Fibroblast of lung (primary cell): Measurements from ENCODE around the gene ZBTB7C. TPM values are rescaled to one million over a fixed set of nuclear protein-coding genes. Genes with fewer than 3 reads are reported as not detected.

Source experiments
- DNase-seq, 2 donors: peaks; one replicate each; pipeline versions ENCODE4 v3.0.0 to v3.0.0-alpha.2; 2010; ENCODE audit warnings: low read depth in 2 of 2
- H2AFZ ChIP-seq: 2 replicates; pipeline ENCODE4 v1.5.1; 2012; ENCODE audit warnings: low read length, control low read depth, inconsistent platforms
- H3K27ac ChIP-seq: 2 replicates; pipeline ENCODE4 v1.5.1; 2011; ENCODE audit warnings: low read length, control low read depth; ENCODE audit not compliant: insufficient read depth
- H3K27me3 ChIP-seq: 2 replicates; pipeline ENCODE4 v1.5.1; 2011; ENCODE audit warnings: mild to moderate bottlenecking, low read length; ENCODE audit not compliant: control insufficient read depth, insufficient read depth
- H3K36me3 ChIP-seq: 2 replicates; pipeline ENCODE4 v1.5.1; 2011; ENCODE audit warnings: low read length; ENCODE audit not compliant: control insufficient read depth, insufficient read depth
- H3K4me1 ChIP-seq: 2 replicates; pipeline ENCODE4 v1.5.1; 2011; ENCODE audit warnings: low read length; ENCODE audit not compliant: control insufficient read depth, insufficient read depth; ENCODE audit errors: extremely low read depth
- H3K4me2 ChIP-seq: 2 replicates; pipeline ENCODE4 v1.5.1; 2011; ENCODE audit warnings: low read length, control low read depth; ENCODE audit not compliant: insufficient read depth; ENCODE audit errors: extremely low read depth
- H3K4me3 ChIP-seq, 4 experiments: fragments of 200-600 bp in 1 of 4; sonication (generic) in 1 of 4; replicated peaks in 1 of 4; 2 replicates each; pipeline ENCODE4 v1.5.1; 2011 to 2016; ENCODE audit warnings: low read length in 4 of 4, low read depth in 3 of 4, mild to moderate bottlenecking in 3 of 4, control low read depth in 2 of 4, inconsistent platforms in 1 of 4, mixed read lengths in 1 of 4; ENCODE audit not compliant: insufficient read depth in 1 of 4; ENCODE audit errors: control extremely low read depth in 1 of 4
- H3K79me2 ChIP-seq: 2 replicates; pipeline ENCODE4 v1.5.1; 2012; ENCODE audit warnings: mild to moderate bottlenecking, low read length, inconsistent platforms; ENCODE audit not compliant: control insufficient read depth, insufficient read depth
- H3K9ac ChIP-seq: 2 replicates; pipeline ENCODE4 v1.5.1; 2011; ENCODE audit warnings: mild to moderate bottlenecking, low read length, control low read depth; ENCODE audit not compliant: insufficient read depth
- H3K9me3 ChIP-seq: 2 replicates; pipeline ENCODE4 v1.5.1; 2012; ENCODE audit warnings: low read depth, low read length; ENCODE audit not compliant: control insufficient read depth, insufficient read depth
- H4K20me1 ChIP-seq: 2 replicates; pipeline ENCODE4 v1.5.1; 2011; ENCODE audit warnings: low read length; ENCODE audit not compliant: control insufficient read depth, insufficient read depth; ENCODE audit errors: extremely low read depth
- EZH2 ChIP-seq: IDR thresholded peaks from 2 replicates; pipeline ENCODE4 v1.5.1; 2012; ENCODE audit warnings: low read length, control low read depth, mild to moderate bottlenecking; ENCODE audit errors: missing control alignments
- polyA plus RNA-seq, 2 donors: library from polyadenylated mRNA; depleted of rRNA in 1 of 2; stranded (reverse) in 1 of 2; unstranded in 1 of 2; fragments of >200 nt; gene quantifications; 2 replicates each; pipeline ENCODE4 v1.2.1, GENCODE V29; 2011 to 2012; ENCODE audit warnings: missing spikeins in 1 of 2
- total RNA-seq: library from RNA; depleted of rRNA; stranded (reverse); fragments of >200 nt; gene quantifications from 2 replicates; pipeline ENCODE4 v1.2.1, GENCODE V29; 2014
- TF ChIP-seq, protein P1 (sequence below), 2 donors: IDR thresholded peaks in 1 of 2; conservative IDR thresholded peaks in 1 of 2; 1 replicate in 1 of 2; 2 replicates in 1 of 2; pipeline ENCODE4 v1.5.1; 2011 to 2012; ENCODE audit warnings: low read length in 2 of 2, control low read depth in 1 of 2, inconsistent platforms in 1 of 2, low read depth in 1 of 2, mild to moderate bottlenecking in 1 of 2

The ZBTB7C gene
- total and polyA plus RNA-seq, 2 donors (not counting 1 experiment from before 2014, with no cell fraction given) = 0.19 to 0.33 TPM

DNA sequence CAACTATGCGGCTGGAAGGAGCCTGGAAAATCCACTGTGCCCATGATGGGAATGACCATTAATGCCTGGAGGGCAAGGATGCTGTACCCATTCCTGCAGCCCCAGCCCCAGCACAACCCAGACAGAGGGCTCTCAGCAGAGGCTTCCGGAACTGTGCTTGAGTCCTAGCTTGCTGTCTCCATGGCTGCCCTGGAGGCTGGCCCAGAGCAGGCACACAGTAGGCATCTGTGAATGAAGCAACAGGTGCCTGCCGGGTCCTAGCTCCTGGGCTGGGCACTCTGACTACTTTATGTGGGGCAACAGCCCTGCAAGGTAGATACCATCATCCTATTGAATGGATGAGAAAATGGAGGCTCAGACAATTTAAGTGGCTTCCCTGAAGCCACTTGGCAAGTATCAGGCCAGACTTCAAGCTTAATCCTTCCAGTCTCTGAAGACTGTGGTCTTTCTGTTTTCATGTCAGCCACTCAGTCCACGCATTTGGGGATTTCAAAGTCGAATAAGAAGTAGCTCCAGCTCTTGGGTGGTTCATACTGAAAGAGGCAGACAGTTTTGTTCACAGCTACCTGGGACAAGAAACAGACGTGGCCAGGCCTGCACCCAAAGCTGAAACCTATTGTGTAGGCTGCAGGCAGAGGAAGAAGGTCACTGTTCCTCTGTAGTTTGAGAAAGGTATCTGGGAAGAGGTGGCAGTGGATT, 237.5 kb downstream of the ZBTB7C start:
- no peak overlapping the region for H3K27ac ChIP-seq
- H3K36me3 ChIP-seq = no peaks in the 10 kb centered on the region
- TF ChIP-seq, protein P1, sequence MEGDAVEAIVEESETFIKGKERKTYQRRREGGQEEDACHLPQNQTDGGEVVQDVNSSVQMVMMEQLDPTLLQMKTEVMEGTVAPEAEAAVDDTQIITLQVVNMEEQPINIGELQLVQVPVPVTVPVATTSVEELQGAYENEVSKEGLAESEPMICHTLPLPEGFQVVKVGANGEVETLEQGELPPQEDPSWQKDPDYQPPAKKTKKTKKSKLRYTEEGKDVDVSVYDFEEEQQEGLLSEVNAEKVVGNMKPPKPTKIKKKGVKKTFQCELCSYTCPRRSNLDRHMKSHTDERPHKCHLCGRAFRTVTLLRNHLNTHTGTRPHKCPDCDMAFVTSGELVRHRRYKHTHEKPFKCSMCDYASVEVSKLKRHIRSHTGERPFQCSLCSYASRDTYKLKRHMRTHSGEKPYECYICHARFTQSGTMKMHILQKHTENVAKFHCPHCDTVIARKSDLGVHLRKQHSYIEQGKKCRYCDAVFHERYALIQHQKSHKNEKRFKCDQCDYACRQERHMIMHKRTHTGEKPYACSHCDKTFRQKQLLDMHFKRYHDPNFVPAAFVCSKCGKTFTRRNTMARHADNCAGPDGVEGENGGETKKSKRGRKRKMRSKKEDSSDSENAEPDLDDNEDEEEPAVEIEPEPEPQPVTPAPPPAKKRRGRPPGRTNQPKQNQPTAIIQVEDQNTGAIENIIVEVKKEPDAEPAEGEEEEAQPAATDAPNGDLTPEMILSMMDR (conservative IDR thresholded peaks at IDR 0.05 in 1 of 2, IDR thresholded peaks at IDR 0.05 in 1 of 2; ENCODE audit: low read depth in 1 of 2, low read length in 2 of 2) = no peak
- TF ChIP-seq EZH2 = no peak
- H3K9ac ChIP-seq = no peak overlapping the region
- H3K27me3 ChIP-seq = no peaks in the 10 kb centered on the region
- no peaks in the 10 kb centered on the region for H3K4me1 ChIP-seq
- H3K9me3 ChIP-seq = no peaks in the 10 kb centered on the region
- H2AFZ ChIP-seq = no peak overlapping the region
- H4K20me1 ChIP-seq = no peaks in the 10 kb centered on the region
- no peaks in the 10 kb centered on the region for H3K79me2 ChIP-seq
- DNase-seq = no peak
- H3K4me2 ChIP-seq = no peak overlapping the region
- no peak overlapping the region for H3K4me3 ChIP-seq

DNA sequence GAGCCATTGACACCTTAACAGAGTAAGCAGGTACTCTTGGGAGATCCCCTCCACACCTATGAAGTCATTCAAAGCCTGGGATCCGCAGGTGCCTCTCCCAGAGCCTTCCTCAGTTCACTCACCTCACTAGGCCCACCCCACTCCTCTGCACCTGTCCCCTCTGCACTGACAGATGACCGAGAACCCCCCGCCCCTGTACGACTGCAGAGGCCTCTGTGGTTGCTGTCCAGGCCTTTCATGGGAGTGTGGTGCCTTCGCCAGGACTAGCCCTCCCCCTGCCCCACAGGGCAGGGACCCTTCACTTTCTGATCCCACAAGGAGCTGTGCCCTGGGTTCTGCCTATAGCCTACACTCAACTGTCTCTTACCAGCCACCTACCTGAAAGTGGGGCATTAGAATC, 238.5 kb downstream of the ZBTB7C start:
- H3K36me3 ChIP-seq = no peaks in the 10 kb centered on the region
- no peaks in the 10 kb centered on the region for H3K4me1 ChIP-seq
- H3K27me3 ChIP-seq = no peaks in the 10 kb centered on the region
- DNase-seq = no peak
- H3K4me3 ChIP-seq = no peak overlapping the region
- no peaks in the 10 kb centered on the region for H3K79me2 ChIP-seq
- H3K9me3 ChIP-seq = no peaks in the 10 kb centered on the region
- no peak for TF ChIP-seq EZH2
- TF ChIP-seq, protein P1 (conservative IDR thresholded peaks at IDR 0.05 in 1 of 2, IDR thresholded peaks at IDR 0.05 in 1 of 2; ENCODE audit: low read depth in 1 of 2, low read length in 2 of 2) = no peak
- H4K20me1 ChIP-seq = no peaks in the 10 kb centered on the region
- H3K4me2 ChIP-seq = no peak overlapping the region
- H2AFZ ChIP-seq = no peak overlapping the region
- H3K9ac ChIP-seq = no peak overlapping the region
- H3K27ac ChIP-seq = no peak overlapping the region

DNA sequence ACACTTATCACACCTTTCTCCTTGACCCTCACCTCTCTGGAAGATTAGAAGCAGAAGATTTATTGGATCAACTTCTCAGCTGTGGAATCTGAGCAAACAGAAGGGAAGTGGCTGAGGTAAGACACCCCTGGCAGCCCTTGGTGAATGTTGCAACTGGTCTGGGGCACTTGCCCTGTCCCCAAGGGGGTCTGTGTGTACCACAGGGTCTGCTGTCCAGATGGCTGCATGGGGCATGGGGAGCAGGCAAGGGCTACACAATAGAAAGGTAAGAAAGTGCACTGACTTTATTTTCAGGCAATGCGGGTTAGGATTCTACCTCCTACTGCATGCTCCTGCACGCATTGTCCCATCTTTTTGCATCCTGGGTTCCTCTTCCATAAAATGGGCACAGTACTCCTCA, 240.3 kb downstream of the ZBTB7C start:
- Histone ChIP-seq H4K20me1 (no peaks in the 10 kb centered on the region), H3K4me3 (no peak overlapping the region), H3K27ac (no peak overlapping the region), H3K27me3 (no peaks in the 10 kb centered on the region), H3K4me1 (no peaks in the 10 kb centered on the region), H3K9me3 (no peaks in the 10 kb centered on the region), H3K4me2 (no peak overlapping the region), H2AFZ (no peak overlapping the region), H3K79me2 (no peaks in the 10 kb centered on the region), H3K9ac (no peak overlapping the region), H3K36me3 (no peaks in the 10 kb centered on the region)
- TF ChIP-seq, protein P1 (conservative IDR thresholded peaks at IDR 0.05 in 1 of 2, IDR thresholded peaks at IDR 0.05 in 1 of 2; ENCODE audit: low read depth in 1 of 2, low read length in 2 of 2) = no peak
- no peak for TF ChIP-seq EZH2
- DNase-seq = no peak
